ENCODE measurements around the gene BEAN1. TPM values are rescaled to one million over a fixed set of nuclear protein-coding genes. Genes with fewer than 3 reads are reported as not detected.

Gene BEAN1
- total RNA-seq, 4 donors from 2014 or later = 0.72 to 4.8 (median 2.5) TPM

DNA sequence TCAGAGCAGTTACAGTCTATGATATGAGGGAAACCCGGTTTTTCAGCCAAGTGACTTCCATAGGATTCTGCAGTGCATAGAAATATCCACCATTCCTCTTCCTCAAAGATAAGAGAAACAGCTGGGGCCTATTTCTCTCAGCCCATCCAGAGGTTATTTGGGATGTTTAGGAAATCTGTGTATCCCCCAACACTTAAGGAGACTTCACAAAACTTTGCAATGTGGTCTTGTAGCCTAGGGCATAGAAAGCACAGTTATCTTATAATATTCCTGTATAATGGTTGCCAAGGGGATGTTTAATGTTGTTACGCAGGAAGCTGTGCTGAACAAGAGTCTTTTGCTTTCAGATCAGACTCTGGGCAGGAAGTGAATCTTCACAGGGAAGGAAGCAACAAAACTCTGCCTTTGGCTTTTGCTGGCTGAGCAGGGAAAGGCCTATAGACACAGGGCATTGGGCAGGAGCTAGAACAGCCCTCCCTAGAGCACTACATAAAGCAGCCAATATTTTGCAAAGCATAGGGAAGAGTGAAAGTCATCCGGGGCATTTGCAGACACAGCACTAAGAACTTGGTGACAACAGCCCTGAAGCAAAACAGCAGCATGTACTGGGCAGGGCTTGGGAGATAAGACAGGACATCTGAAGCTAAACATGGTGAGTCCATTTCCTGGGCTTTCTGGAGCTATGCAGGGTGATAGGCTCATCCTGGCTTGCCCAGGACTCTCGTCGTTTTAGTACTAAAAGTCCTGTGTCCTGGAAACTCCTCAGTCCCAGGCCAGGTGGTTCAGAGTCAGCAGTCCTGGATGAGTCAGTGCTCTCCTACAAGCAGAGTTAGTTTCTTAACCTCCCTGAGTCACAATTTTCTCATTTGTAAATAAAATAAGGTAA is 18.7 kb upstream of the BEAN1 start:
- WGBS = 37% methylated on average over 5 of the region's 5 CpGs
- DNase-seq (ENCODE audit: low spot score in 2 of 2) = no peak
- Histone ChIP-seq H3K9me3 (no peaks in the 10 kb centered on the region), H3K27me3 (peaks cover 6% of the 10 kb centered on the region), H3K4me1 (peaks cover 29% of the 10 kb centered on the region), H3K4me3 (peak overlapping the region; percentile 26), H3K27ac (peak overlapping the region; percentile 81), H3K36me3 (no peaks in the 10 kb centered on the region)
- TF ChIP-seq POLR2A (IDR thresholded peaks at IDR 0.05) (no peak), POLR2AphosphoS5 (IDR thresholded peaks at IDR 0.05) (no peak), EP300 (IDR thresholded peaks at IDR 0.05) (no peak)
- TF ChIP-seq, protein P1, sequence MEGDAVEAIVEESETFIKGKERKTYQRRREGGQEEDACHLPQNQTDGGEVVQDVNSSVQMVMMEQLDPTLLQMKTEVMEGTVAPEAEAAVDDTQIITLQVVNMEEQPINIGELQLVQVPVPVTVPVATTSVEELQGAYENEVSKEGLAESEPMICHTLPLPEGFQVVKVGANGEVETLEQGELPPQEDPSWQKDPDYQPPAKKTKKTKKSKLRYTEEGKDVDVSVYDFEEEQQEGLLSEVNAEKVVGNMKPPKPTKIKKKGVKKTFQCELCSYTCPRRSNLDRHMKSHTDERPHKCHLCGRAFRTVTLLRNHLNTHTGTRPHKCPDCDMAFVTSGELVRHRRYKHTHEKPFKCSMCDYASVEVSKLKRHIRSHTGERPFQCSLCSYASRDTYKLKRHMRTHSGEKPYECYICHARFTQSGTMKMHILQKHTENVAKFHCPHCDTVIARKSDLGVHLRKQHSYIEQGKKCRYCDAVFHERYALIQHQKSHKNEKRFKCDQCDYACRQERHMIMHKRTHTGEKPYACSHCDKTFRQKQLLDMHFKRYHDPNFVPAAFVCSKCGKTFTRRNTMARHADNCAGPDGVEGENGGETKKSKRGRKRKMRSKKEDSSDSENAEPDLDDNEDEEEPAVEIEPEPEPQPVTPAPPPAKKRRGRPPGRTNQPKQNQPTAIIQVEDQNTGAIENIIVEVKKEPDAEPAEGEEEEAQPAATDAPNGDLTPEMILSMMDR (IDR thresholded peaks at IDR 0.05) = no peak

DNA sequence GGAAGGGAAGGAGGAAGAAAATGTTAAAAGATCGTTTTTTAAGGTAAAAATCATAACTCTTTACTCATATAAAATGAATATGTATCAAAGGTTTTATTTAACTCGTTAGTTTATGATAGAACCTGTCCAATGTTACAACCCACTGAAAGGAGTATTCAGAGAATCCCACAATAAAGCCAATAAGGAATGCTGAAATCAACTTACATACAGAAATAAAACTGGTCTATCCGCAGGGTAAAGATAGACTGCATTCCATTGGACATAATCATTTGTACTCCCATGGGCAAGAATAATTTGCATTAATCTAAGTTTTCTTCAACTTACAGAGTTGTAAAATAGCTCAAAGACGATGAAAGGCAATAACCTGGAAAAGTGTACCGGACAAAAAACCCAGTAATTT is 17.9 kb upstream of the BEAN1 start:
- H3K4me3 ChIP-seq = no peak overlapping the region
- no peak for TF ChIP-seq POLR2A (IDR thresholded peaks at IDR 0.05)
- TF ChIP-seq EP300 (IDR thresholded peaks at IDR 0.05) = no peak
- TF ChIP-seq POLR2AphosphoS5 (IDR thresholded peaks at IDR 0.05) = no peak
- TF ChIP-seq, protein P1 (IDR thresholded peaks at IDR 0.05) = no peak
- no peak for DNase-seq (ENCODE audit: low spot score in 2 of 2)
- peaks cover 6% of the 10 kb centered on the region for H3K27me3 ChIP-seq
- peaks cover 29% of the 10 kb centered on the region for H3K4me1 ChIP-seq
- H3K36me3 ChIP-seq = no peaks in the 10 kb centered on the region
- H3K9me3 ChIP-seq = no peaks in the 10 kb centered on the region
- peak overlapping the region; percentile 81 for H3K27ac ChIP-seq
- 39% methylated on average over 5 of the region's 5 CpGs for WGBS

DNA sequence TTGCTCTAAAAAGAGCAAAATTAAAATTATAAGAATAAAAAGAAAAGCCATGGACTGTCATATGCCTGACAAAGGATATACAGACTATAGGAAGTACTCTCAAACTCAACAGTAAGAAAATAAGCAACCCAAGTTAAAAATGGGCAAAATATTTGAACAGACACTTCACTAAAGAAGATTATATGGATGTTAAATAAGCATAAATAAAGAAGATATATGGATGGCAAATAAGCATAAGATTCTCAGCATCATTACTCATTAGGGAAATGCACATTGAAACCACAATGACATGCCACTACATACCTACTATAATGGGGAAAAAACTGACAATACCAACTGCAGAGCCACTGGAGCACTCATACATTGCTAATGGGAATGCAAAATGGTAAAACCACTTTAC is 14.9 kb upstream of the BEAN1 start:
- H3K4me3 ChIP-seq = no peak overlapping the region
- peaks cover 22% of the 10 kb centered on the region for H3K4me1 ChIP-seq
- no peaks in the 10 kb centered on the region for H3K9me3 ChIP-seq
- TF ChIP-seq POLR2A (IDR thresholded peaks at IDR 0.05) = no peak
- TF ChIP-seq, protein P1 (IDR thresholded peaks at IDR 0.05) = no peak
- no peak for TF ChIP-seq POLR2AphosphoS5 (IDR thresholded peaks at IDR 0.05)
- TF ChIP-seq EP300 (IDR thresholded peaks at IDR 0.05) = no peak
- DNase-seq (ENCODE audit: low spot score in 2 of 2) = no peak
- H3K36me3 ChIP-seq = no peaks in the 10 kb centered on the region
- H3K27me3 ChIP-seq = no peaks in the 10 kb centered on the region
- H3K27ac ChIP-seq = no peak overlapping the region

DNA sequence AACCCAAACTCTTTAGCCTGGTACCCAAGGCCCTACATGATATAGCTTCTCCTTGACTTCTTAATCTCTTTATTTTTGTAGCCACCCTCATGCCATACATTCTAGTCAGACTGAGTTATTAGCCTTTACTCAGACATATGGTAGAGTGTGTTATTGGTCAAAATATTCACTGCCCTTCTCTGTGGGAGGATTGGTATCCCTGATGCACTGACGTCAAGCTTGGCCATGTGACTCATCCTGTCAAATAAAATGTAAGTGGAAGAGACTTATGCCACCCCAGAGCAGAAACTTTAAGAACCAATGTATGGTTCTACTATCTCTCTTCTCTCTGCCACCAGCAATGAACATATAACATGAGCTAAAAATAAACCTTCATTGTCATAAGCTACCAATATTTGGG is 12.2 kb upstream of the BEAN1 start:
- DNase-seq (ENCODE audit: low spot score in 2 of 2) = no peak
- TF ChIP-seq POLR2AphosphoS5 (IDR thresholded peaks at IDR 0.05) = no peak
- no peak for TF ChIP-seq POLR2A (IDR thresholded peaks at IDR 0.05)
- no peak for TF ChIP-seq EP300 (IDR thresholded peaks at IDR 0.05)
- TF ChIP-seq, protein P1 (IDR thresholded peaks at IDR 0.05) = no peak
- WGBS = 75% methylated on average over 1 of the region's 1 CpG
- no peaks in the 10 kb centered on the region for H3K36me3 ChIP-seq
- H3K4me1 ChIP-seq = no peaks in the 10 kb centered on the region
- no peaks in the 10 kb centered on the region for H3K27me3 ChIP-seq
- no peak overlapping the region for H3K27ac ChIP-seq
- H3K9me3 ChIP-seq = no peaks in the 10 kb centered on the region
- H3K4me3 ChIP-seq = no peak overlapping the region

DNA sequence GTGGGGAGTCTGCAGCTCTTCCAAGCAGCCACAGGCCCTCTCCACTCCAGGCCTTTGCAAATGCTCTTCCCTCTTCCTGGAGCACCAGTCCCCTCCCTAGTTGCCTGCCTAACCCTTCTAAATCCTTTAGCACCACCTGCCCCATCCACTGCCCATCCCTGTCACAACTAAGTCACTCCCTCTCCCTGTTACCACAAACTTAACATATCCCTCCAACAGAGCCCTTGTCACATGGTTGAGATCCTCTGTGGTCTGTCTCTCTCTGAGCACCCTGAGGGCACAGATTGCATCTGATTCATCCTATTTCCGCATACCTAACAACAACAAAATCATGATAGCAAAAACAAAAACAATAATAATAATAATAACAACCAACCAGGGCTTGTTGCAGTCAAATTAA is 11.0 kb upstream of the BEAN1 start:
- Histone ChIP-seq H3K27me3 (no peaks in the 10 kb centered on the region), H3K4me3 (no peak overlapping the region), H3K27ac (no peak overlapping the region), H3K36me3 (no peaks in the 10 kb centered on the region), H3K9me3 (no peaks in the 10 kb centered on the region), H3K4me1 (no peaks in the 10 kb centered on the region)
- no peak for DNase-seq (ENCODE audit: low spot score in 2 of 2)
- TF ChIP-seq, protein P1 (IDR thresholded peaks at IDR 0.05) = no peak
- no peak for TF ChIP-seq POLR2A (IDR thresholded peaks at IDR 0.05)
- 88% methylated on average over 1 of the region's 1 CpG for WGBS

Measured in suprapubic skin (tissue), 4 donors.